T follicular helper cell (primary cell): ENCODE results near the gene ZWILCH.
"Not testable (repeated sequence)": the region's sequence is repeated elsewhere in the genome, so short reads cannot be mapped to it uniquely, and the experiment has no call there.

Experiments used
- DNase-seq: peaks from one replicate; pipeline ENCODE4 v3.0.0-alpha.2; 2020; ENCODE audit warnings: low read depth

ZWILCH gene

DNA sequence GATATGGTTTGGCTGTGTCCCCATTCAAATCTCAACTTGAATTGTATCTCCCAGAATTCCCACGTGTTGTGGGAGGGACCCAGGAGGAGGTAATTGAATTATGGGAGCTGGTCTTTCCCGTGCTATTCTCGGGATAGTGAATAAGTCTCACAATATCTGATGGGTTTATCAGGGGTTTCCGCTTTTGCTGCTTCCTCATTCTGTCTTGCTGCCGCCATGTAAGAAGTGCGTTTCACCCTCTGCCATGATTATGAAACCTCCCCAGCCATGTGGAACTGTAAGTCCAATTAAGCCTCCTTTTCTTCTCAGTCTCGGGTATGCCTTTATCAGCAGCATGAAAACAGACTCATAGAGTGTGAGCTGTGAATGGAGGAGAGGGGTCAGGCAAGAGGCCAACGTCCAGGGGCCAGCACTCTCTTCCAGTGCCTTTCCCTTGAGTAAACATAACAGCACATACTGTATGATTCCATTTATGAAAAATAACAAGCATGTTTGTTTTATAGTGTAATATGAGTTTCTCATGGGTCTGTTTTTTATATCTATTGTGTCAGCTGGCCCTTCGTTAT lies 76.9 kb downstream of the ZWILCH start:
- DNase-seq: no peak

GRCh38 chr15:66586155-66586976 lies 81.2 kb downstream of the ZWILCH start:
- no peak for DNase-seq

DNA sequence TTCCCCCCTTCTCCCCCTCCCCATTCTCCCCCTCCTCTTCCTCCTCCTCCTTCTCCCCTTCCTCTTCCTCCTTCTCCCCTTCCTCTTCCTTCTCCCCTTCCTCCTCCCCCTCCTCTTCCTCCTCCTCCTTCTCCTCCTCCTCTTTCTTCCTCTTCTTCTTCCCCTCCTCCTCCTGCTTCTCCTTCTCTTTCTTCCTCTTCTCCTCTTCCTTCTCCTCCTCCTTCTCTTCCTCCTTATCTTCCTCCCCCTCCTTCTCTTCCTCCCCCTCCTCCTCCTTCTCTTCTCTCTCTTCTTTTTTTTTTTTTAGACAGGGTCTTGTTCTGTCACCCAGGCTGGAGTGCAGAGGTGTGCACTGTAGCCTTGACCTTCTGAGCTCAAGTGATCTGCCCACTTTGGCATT lies 81.9 kb downstream of the ZWILCH start:
- DNase-seq: no peak

DNA sequence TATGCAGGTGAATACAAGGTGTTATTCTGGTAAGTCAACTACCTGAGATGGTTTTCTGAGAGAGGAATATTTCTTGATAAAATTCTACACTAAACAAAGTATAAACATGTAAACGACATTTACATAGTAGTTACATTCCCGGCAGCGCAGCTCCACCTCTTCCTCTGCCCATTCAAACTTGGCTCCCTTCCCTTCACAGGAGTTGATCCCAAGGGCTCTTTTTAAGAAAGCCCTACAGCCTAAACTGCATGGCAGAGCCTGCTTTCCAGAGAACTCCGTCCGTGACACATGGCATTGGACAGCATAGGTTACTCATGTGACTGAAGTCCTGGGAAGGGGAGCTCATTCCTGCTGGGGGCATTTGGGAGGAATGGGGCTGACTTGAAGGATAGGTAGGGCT lies 82.6 kb downstream of the ZWILCH start:
- DNase-seq: no peak

GRCh38 chr15:66588537-66588936 lies 83.4 kb downstream of the ZWILCH start:
- DNase-seq: no peak

GRCh38 chr15:66588971-66589370 lies 83.8 kb downstream of the ZWILCH start:
- no peak for DNase-seq

DNA sequence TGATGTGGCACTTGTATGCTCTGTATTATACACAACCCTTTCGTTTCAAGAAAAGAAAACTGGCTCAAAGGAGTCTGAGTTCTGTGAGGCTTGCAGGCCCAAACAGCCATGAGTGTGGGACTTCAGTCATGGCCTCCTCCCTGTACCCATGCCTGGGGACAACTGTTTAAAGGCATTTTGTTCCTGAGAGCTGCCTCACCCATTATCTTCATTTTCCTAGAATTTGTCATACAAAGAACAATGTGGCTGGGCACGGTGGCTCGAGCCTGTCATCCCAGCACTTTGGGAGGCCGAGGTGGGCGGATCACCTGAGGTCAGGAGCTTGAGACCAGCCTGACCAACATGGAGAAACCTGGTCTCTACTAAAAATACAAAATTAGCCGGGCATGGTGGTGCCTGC lies 84.3 kb downstream of the ZWILCH start:
- not testable (repeated sequence) for DNase-seq

DNA sequence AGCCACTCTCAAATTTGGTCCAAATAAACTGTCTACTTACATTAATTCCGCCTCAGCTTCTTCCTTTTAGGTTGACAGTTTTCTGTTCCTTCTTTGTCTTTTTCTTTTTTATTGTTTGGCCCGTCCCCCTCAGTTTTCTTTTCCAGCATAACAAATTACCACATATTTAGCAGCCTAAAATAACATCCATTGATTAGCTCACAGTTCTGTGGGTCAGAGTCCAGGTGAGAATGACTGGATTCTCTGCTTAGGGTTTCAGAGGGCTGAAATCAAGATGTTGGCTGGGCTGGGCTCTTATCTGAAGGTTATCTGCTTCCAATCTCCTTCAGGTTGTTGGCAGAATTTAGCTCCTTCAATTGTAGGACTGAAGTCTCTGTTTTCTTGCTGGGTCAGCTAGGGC lies 85.3 kb downstream of the ZWILCH start:
- no peak for DNase-seq

GRCh38 chr15:66591322-66591862 lies 86.3 kb downstream of the ZWILCH start:
- DNase-seq: no peak

DNA sequence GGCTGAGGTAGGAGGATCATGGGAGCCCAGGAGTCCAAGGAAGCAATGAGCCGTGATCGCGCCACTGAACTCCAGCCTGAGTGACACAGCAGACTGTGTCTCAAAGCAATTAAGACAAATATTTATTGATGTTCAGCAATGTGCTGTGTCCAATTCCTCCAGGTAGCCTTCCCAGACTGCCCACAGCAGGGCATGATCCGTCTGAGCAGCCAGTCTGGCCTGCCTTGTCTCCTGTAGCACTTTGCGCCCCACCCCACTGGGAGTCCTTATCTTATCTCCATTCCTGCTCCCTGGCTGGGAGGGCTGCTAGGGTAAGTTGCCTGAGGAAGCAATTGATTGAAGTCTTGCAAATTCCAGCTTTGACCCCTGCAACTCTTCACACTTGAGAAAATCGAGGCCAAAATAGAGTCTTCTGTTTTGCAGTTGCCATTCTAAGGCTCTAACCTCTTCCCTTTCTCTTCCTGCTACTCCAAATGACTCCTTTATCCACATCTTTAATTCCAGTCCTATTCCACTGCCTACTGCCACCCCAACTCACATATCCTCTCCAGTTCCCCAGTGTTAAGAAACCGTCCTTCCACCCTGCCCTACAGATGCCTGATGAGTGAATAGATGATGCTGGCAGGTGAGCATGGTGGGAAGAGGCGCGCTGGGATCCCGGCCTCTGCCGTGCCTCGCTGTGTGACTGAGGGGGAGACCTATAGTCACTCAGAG lies 87.5 kb downstream of the ZWILCH start:
- no peak for DNase-seq

- no peak for DNase-seq
Measured at GRCh38 chr15:66593219-66593780, 88.2 kb downstream of the ZWILCH start.

DNA sequence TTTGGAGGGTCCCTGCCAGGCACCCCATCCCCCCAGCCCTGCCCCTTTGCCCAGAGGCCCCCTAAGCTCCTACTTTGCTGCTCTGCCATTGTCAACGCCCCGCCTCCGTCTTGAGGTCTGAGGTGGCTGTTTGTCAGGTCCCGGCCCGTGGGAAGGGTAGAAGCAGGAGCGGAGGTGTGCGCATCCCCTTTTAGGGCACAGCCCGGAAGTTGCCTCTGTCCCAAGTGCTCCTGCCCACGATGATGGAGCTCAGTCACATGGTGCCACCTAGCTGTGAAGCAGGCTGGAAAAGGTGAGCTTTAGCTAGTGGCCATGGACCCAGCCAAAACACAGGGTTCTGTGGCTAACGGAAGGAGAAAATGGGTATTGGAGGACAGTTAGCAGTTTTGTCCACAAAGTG lies 89.2 kb downstream of the ZWILCH start:
- no peak for DNase-seq

GRCh38 chr15:66594836-66595235 lies 89.7 kb downstream of the ZWILCH start:
- DNase-seq: no peak

GRCh38 chr15:66595332-66595731 lies 90.2 kb downstream of the ZWILCH start:
- no peak for DNase-seq

- no peak for DNase-seq
Measured at GRCh38 chr15:66595931-66596545, 90.9 kb downstream of the ZWILCH start.

GRCh38 chr15:66598095-66598815 lies 93.1 kb downstream of the ZWILCH start:
- DNase-seq: no peak
